ENCODE results near the gene MACROD1.

The MACROD1 gene

GRCh38 chr11:64178203-64178602 lies 12.3 kb upstream of the MACROD1 start:
- no peak for TF ChIP-seq CTCF (IDR thresholded peaks at IDR 0.05; ENCODE audit: low read length, missing control alignments)
- DNase-seq (ENCODE audit: low read depth), result no peak
- H3K4me3 ChIP-seq (replicated peaks; ENCODE audit: low read depth, low read length), result no peak overlapping the region

- no peak for TF ChIP-seq CTCF (IDR thresholded peaks at IDR 0.05; ENCODE audit: low read length, missing control alignments)
- DNase-seq (ENCODE audit: low read depth), result no peak
- no peak overlapping the region for H3K4me3 ChIP-seq (replicated peaks; ENCODE audit: low read depth, low read length)
Measured at GRCh38 chr11:64176751-64177150, 10.8 kb upstream of the MACROD1 start.

- no peak for TF ChIP-seq CTCF (IDR thresholded peaks at IDR 0.05; ENCODE audit: low read length, missing control alignments)
- peak; percentile 29 for DNase-seq (ENCODE audit: low read depth)
- no peak overlapping the region for H3K4me3 ChIP-seq (replicated peaks; ENCODE audit: low read depth, low read length)
Measured at GRCh38 chr11:64173616-64174355, 7.9 kb upstream of the MACROD1 start.

- H3K4me3 ChIP-seq (replicated peaks; ENCODE audit: low read depth, low read length), result no peak overlapping the region
- no peak for DNase-seq (ENCODE audit: low read depth)
- TF ChIP-seq CTCF (IDR thresholded peaks at IDR 0.05; ENCODE audit: low read length, missing control alignments), result no peak
Measured at GRCh38 chr11:64170419-64170818, 4.5 kb upstream of the MACROD1 start.

GRCh38 chr11:64165481-64165841 lies 452 bp downstream of the MACROD1 start:
- DNase-seq (ENCODE audit: low read depth), result no peak
- peak overlapping the region; percentile 66 for H3K4me3 ChIP-seq (replicated peaks; ENCODE audit: low read depth, low read length)
- TF ChIP-seq CTCF (IDR thresholded peaks at IDR 0.05; ENCODE audit: low read length, missing control alignments), result no peak

- no peak for TF ChIP-seq CTCF (IDR thresholded peaks at IDR 0.05; ENCODE audit: low read length, missing control alignments)
- DNase-seq (ENCODE audit: low read depth), result no peak
- H3K4me3 ChIP-seq (replicated peaks; ENCODE audit: low read depth, low read length), result peak overlapping the region; percentile 66
Measured at GRCh38 chr11:64164392-64165312, 1.3 kb downstream of the MACROD1 start.

Data from fibroblast of pulmonary artery (primary cell).